ENCODE data around the gene VAPB. TPM values are rescaled to one million over a fixed set of nuclear protein-coding genes. Genes with fewer than 3 reads are reported as not detected.

The VAPB gene
- total RNA-seq, 1 donor from 2014 or later, result 61.5 TPM

DNA sequence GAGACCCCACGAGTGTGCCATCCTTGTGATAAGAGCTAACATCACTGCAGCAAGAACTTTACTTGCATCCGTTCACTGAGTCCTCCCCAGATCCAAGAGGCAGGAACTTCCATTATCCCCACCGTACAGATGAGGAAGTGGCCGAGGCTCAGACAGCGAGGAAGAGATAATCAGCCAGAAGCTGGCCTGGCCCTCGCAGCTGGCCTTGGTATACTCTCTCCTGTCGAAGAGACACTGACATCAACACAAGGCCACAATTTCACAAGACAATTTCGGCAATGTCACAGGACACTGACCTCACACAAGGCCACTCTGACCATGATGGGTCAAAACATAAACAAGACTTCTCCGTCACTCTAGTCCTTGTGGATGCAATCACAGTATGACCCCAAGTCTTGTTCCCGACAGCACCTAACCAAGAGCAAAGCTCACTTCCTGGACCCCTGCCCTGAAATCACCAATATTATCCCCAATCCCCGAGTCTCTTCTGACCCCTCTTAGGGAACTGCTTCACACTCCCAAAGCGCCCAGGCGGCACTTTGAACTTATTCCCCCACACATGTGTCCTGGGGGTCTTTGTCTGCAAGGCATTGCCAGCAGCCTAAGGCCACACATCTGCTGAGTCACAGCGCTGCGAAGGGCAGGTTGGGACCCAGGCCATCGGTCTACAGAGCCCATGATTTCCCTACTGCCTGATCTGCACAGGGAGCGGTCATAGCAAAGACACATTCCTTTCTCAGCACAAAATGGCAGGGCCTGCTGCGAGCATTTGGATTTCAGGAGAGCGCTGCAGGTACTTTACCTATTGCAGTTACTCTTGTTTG lies 14.8 kb upstream of the VAPB start:
- H3K9me3 Mint-ChIP-seq (ENCODE audit: unreplicated experiment), result peaks cover 3% of the 10 kb centered on the region
- H3K9me3 ChIP-seq (ENCODE audit: insufficient read depth, low read depth, low read length), result no peaks in the 10 kb centered on the region
- DNase-seq (ENCODE audit: low read depth), result no peak
- H3K27ac Mint-ChIP-seq (ENCODE audit: unreplicated experiment), result no peak overlapping the region
- no peaks in the 10 kb centered on the region for H3K36me3 Mint-ChIP-seq (ENCODE audit: low read depth, unreplicated experiment)
- FAIRE-seq, result no peak
- H3K9ac ChIP-seq (ENCODE audit: low read length), result no peak overlapping the region
- no peak overlapping the region for H3K4me3 Mint-ChIP-seq (ENCODE audit: unreplicated experiment)
- H3K27me3 ChIP-seq (ENCODE audit: insufficient read depth, low read length), result no peaks in the 10 kb centered on the region
- peak overlapping the region; percentile 21 for H2AFZ ChIP-seq (ENCODE audit: low read depth, low read length)
- no peaks in the 10 kb centered on the region for H3K4me1 ChIP-seq (ENCODE audit: insufficient read depth, low read length)
- peak overlapping the region; percentile 68 for H3K4me2 ChIP-seq (ENCODE audit: low read length)
- no peaks in the 10 kb centered on the region for H4K20me1 ChIP-seq (ENCODE audit: insufficient read depth, low read length)
- H3K79me2 ChIP-seq (ENCODE audit: insufficient read depth, low read length), result no peaks in the 10 kb centered on the region
- H3K27ac ChIP-seq (ENCODE audit: low read depth, low read length), result no peak overlapping the region
- TF ChIP-seq EZH2 (IDR thresholded peaks at IDR 0.05; ENCODE audit: insufficient read depth, low read length), result no peak
- TF ChIP-seq, protein P1, sequence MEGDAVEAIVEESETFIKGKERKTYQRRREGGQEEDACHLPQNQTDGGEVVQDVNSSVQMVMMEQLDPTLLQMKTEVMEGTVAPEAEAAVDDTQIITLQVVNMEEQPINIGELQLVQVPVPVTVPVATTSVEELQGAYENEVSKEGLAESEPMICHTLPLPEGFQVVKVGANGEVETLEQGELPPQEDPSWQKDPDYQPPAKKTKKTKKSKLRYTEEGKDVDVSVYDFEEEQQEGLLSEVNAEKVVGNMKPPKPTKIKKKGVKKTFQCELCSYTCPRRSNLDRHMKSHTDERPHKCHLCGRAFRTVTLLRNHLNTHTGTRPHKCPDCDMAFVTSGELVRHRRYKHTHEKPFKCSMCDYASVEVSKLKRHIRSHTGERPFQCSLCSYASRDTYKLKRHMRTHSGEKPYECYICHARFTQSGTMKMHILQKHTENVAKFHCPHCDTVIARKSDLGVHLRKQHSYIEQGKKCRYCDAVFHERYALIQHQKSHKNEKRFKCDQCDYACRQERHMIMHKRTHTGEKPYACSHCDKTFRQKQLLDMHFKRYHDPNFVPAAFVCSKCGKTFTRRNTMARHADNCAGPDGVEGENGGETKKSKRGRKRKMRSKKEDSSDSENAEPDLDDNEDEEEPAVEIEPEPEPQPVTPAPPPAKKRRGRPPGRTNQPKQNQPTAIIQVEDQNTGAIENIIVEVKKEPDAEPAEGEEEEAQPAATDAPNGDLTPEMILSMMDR (IDR thresholded peaks at IDR 0.05; ENCODE audit: insufficient read depth, low read depth, low read length), result no peak
- H3K4me3 ChIP-seq (ENCODE audit: insufficient read depth, low read depth, low read length), result no peak overlapping the region
- no peaks in the 10 kb centered on the region for H3K27me3 Mint-ChIP-seq (ENCODE audit: low read depth, unreplicated experiment)
- peaks cover 7% of the 10 kb centered on the region for H3K4me1 Mint-ChIP-seq (ENCODE audit: low read depth, unreplicated experiment)
- no peaks in the 10 kb centered on the region for H3K36me3 ChIP-seq (ENCODE audit: insufficient read depth, low read length)

DNA sequence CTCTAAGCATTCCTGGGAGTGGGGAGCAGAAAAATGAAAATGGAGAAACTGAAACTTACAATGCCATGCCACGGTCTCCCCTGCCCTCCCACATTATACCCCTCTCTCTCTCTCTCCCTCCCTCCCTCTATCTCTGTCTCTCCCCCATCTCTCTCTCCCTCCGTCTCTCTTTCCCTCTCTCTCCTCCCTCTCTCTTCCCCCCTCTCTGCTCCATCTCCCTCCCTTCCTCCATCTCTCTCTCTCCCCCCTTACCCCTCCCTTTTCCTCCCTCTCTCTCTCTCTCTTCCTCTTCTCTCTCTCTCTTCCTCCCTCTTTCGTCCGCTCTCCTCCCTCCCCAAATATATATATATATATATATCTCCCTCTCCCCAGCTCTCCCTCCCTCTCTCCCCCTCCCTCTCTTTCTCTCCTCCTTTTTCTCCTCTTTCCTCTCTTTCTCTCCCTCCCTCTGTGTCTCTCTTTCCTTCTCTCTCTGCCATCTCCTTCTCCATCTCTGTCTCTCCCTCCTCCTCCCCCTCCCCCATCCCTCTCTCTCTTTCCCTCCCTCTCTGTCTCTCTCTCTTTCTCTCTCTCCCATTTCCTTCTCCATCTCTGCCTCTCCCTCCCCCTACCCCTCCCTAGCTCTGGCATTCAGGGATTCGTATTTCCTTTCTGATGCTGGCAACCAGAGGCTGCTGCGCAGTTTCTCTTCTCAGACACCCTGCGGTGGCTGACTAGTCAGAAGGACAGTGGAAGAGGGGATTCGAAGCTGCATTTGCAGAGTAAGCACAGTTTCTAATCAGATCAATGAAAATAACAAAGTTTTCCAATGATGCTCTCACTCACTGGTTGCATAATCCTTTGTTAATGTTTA lies 13.9 kb upstream of the VAPB start:
- no peaks in the 10 kb centered on the region for H3K36me3 Mint-ChIP-seq (ENCODE audit: low read depth, unreplicated experiment)
- Histone ChIP-seq H4K20me1 (ENCODE audit: insufficient read depth, low read length) (no peaks in the 10 kb centered on the region), H3K9ac (ENCODE audit: low read length) (no peak overlapping the region), H3K4me2 (ENCODE audit: low read length) (peak overlapping the region; percentile 68), H3K27ac (ENCODE audit: low read depth, low read length) (no peak overlapping the region), H3K9me3 (ENCODE audit: insufficient read depth, low read depth, low read length) (no peaks in the 10 kb centered on the region), H3K79me2 (ENCODE audit: insufficient read depth, low read length) (no peaks in the 10 kb centered on the region), H3K4me3 (ENCODE audit: insufficient read depth, low read depth, low read length) (no peak overlapping the region), H3K4me1 (ENCODE audit: insufficient read depth, low read length) (no peaks in the 10 kb centered on the region), H2AFZ (ENCODE audit: low read depth, low read length) (peak overlapping the region; percentile 21), H3K36me3 (ENCODE audit: insufficient read depth, low read length) (no peaks in the 10 kb centered on the region), H3K27me3 (ENCODE audit: insufficient read depth, low read length) (no peaks in the 10 kb centered on the region)
- H3K9me3 Mint-ChIP-seq (ENCODE audit: unreplicated experiment), result peaks cover 3% of the 10 kb centered on the region
- TF ChIP-seq, protein P1 (IDR thresholded peaks at IDR 0.05; ENCODE audit: insufficient read depth, low read depth, low read length), result no peak
- TF ChIP-seq EZH2 (IDR thresholded peaks at IDR 0.05; ENCODE audit: insufficient read depth, low read length), result no peak
- no peak overlapping the region for H3K4me3 Mint-ChIP-seq (ENCODE audit: unreplicated experiment)
- FAIRE-seq (no peak), DNase-seq (ENCODE audit: low read depth) (peak; percentile 60)
- H3K4me1 Mint-ChIP-seq (ENCODE audit: low read depth, unreplicated experiment), result peaks cover 7% of the 10 kb centered on the region
- no peaks in the 10 kb centered on the region for H3K27me3 Mint-ChIP-seq (ENCODE audit: low read depth, unreplicated experiment)
- H3K27ac Mint-ChIP-seq (ENCODE audit: unreplicated experiment), result peak overlapping the region; percentile 58
